IPS DF 19.7 (cell line): Measurements from ENCODE around the gene STAM.
"Not testable (repeated sequence)": the region's sequence is repeated elsewhere in the genome, so short reads cannot be mapped to it uniquely, and the experiment has no call there.

Source experiments
- DNase-seq: peaks from one replicate; pipeline ENCODE4 v3.0.0-alpha.2; 2013; ENCODE audit warnings: low read depth, low spot score

The STAM gene

GRCh38 chr10:17643755-17644484 lies at the start of gene STAM:
Gene STAM, plus strand, starts transcription at chr10:17644151. Its CDS starts 189 bp downstream, at chr10:17644340.
- DNase-seq, result peak; percentile 61

GRCh38 chr10:17597386-17597785 lies 46.6 kb upstream of the STAM start:
- no peak for DNase-seq

GRCh38 chr10:17599089-17599488 lies 44.9 kb upstream of the STAM start:
- no peak for DNase-seq

GRCh38 chr10:17605936-17606335 lies 38.0 kb upstream of the STAM start:
- no peak for DNase-seq

GRCh38 chr10:17606547-17607040 lies 37.4 kb upstream of the STAM start:
- DNase-seq, result no peak

GRCh38 chr10:17607060-17607459 lies 36.9 kb upstream of the STAM start:
- no peak for DNase-seq

DNA sequence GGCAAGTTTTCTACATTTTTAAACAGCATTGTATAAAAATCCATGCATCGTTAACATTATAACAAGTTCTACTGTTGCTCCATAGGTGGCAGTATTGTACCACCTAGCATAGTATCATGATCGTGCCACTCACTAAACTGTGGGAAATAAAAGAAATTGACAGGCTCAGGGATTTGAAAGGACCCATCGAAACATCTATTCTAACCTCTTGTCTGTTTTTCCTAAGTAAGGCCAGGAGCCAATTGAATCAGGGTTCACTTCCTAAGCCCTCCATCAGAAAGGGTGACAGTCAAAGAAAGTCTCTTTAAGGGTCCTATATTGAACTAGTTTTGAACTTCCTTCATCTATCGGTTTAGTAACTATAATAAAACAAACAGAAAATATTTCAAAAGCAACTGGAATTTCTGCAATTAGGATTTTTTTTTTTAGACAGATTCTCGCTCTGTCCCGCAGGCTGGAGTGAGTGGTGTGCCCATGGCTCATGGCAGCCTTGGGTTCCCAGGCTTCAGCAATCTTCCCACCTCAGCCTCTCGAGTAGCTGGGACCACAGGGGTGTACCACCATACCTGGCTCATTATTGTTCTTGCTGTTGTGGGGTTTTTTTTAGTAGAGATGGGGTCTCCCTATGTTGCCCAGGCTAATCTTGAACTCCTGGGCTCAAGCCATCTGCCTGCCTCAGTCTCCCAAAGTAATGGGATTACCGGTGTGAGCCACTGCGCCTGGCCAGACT lies 36.2 kb upstream of the STAM start:
- no peak for DNase-seq

DNA sequence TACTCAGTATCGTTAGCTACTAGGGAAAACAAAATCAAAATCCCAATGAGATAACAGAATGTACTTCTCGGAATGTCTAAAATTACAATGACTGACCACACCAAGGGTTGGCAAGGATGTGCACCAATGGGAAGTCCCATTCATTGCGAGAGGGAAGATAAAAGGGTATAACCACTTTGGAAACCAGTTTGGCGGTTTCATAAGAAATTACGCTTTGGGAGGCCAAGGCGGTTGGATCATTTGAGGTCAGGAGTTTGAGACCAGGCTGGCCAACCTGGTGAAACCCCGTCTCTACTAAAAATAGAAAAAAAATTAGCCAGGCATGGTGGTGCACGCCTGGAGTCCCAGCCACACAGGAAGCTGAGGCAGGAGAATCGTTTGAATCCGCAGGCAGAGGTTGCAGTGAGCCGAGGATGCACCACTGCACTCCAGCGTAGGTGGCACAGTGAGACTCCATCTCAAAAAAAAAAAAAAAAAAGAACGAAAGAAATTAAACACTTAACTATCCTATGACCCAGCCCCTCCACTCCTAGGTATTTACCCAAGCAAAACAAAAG lies 34.4 kb upstream of the STAM start:
- no peak for DNase-seq

DNA sequence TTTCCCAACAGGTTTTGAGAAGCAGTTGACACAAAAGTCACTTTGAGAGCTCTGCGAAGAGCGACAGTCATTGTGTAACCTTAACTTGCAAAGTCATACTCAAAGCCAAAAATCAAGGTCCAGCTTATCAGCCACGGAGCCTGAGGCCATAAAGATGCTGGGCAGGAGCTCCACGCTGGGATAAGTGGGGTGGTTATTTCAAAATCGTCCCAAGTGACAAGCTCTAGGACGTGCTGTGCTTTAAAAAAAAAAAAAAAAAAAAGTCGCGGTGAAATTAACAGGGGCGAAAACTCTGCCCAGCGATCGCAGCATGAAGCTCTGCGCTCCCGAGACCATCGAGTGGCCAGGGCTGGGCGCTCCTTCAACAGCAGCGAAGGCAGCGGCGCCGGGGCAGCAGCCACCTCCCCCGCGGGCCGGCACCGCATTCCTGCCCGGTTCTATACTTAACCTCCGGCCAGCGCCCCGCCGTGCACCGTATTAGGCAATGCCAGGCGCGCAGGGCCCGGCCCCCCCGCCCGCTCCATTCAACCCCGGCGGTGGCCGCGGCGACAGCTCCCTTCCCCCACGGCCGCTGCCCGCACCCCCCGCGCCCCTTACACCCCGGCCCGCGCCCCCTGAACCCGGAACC lies 27.4 kb upstream of the STAM start:
- DNase-seq, result no peak

DNA sequence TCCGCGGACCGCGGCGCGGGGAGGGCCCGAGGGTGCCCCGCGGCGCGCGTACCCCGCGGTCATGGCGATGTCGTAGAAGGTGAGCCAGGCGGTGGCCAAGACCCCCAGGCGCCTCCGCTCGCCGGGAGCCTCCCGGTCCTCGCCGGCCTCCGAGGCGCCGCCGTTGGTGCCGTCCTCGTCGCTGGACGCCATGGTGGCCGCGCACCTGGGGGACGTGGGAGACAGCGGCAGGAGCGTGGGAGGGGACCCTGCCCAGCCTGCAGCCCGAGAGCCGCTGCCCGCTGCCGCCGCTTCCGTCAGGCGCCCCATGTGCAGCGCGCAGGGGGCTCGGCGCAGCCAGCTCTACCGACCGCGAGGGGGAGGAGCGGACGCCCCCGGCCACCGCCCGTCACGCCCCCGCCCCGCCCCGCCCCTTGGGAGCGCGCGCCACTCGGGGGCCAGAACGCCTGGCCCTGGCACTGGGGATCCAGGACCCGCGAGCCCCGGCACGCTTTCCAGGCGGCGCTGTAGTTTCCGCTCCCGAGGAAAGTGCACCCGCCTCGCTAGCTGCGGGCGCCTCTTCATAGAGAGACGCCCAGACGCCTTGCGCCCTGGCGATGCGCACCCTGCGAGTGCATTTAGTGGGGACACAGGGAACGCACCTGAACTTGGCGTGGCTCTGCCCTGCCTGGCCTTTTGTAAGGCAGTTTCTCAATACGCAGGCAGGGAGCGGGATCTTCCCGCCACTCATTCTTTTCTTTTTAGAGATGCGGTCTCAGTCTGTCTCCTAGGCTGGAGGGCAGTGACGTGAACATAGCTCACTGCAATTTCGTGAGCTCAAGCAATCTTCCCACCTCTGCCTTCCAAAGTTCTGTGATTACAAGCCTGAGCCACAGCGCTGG lies 26.7 kb upstream of the STAM start, which contains the start of gene HACD1:
Gene HACD1, minus strand, starts transcription at position 344 of the 881 bp plus-strand sequence. Its CDS starts 35 bp downstream, at position 309.
- no peak for DNase-seq

- DNase-seq, result no peak
These were observed 21.9 kb upstream of the STAM start for GRCh38 chr10:17622061-17622460.

DNA sequence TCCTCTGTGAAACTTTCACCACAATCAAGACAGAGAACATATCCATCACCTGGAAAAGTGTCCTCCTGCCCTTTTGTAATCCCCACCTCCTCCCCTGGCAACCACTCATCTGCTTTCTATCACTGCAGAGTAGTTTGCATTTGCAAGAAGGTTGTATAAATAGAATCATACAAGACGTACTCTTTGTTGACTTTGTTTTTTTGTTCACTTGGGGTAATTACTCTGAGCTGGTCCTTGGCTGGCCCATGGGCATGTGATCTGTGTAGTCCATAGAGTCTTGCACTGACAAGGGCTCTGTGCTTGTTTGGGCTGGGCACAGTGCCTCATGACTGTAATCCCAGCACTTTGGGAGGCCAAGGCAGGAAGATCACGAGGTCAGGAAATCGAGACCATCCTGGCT lies 19.0 kb upstream of the STAM start:
- DNase-seq, result no peak

DNA sequence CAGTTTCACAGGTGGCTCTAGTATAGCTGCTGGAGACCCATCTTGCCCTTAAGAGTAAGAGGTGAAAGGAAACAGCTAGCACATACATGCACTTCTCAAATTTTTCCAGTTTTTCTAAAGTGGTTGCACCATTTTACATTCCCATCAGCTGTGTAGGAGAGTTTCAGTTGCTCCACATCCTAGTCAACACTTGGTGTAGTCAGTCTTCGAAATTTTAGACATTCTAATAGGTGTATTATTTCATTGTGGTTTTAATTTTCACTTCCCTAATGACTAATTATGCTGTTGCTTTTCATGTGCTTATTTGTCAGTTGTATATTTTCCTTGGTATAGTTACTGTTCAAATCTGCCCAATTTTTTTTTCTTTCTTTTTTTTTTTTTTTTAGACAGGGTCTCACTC lies 17.3 kb upstream of the STAM start:
- no peak for DNase-seq

DNA sequence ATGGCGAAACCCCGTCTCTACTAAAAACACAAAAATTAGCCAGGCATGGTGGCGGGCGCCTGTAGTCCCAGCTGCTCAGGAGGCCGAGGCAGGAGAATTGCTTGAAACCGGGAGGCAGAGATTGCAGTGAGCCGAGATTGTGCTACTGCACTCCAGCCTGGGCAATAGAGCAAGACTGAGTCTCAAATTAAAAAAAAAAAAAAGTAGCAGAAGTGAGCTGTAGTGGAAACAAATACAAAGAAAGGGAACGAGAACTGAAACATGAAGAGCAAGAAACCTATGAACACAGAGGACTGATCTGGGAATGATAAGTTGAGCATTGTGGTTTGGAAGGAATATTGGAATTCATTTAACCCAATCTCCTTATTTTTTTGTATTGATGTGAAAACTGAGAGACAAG lies 11.4 kb upstream of the STAM start:
- not testable (repeated sequence) for DNase-seq

GRCh38 chr10:17633353-17633752 lies 10.6 kb upstream of the STAM start:
- DNase-seq, result no peak

DNA sequence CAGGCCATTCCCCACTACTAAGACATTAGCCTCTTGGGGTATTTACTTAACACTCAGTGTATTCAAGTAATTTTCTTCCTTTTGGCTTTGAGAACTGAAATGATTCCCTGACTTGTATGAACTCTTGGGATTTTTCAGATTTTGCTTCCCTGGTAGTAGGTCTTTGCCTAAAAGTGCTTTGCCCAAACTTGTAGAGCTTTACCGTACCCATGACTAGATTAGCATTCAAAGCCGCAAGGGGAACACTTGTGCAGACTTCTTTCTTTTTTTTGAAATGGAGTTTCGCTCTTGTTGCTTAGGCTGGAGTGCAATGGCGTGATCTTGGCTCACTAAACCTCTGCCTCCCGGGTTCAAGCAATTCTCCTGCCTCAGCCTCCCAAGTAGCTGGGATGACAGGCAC lies 6.1 kb upstream of the STAM start:
- DNase-seq, result no peak

GRCh38 chr10:17640331-17640816 lies 3.6 kb upstream of the STAM start:
- DNase-seq, result no peak

- no peak for DNase-seq
These were observed 604 bp upstream of the STAM start for GRCh38 chr10:17643339-17643754.

DNA sequence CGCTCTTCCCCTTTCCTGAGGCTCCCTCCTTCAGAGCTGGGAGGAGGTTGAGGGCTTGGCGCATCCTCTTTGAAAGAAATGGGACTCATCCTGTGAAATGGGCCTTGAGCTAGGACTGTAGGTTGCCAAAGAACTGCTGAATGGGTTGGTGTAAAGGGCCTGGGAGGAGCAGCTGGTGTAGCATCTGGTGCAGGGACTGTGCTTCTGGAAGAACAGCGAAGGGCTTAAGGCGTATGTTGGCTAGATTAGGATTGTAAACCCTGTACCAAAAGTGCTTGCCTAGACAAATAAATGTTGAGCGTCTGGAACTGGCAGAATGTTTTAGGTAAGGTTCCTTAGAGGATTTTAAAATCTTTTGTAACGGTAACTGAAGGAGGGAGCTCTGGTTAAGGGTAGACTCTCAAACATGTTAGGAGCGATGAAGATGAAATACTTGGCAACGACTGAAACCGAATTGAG lies 563 bp downstream of the STAM start:
- no peak for DNase-seq

GRCh38 chr10:17645621-17646345 lies 1.8 kb downstream of the STAM start:
- no peak for DNase-seq
